Osteocyte (in vitro differentiated cells): ENCODE measurements around the gene IZUMO1. TPM values are rescaled to one million over a fixed set of nuclear protein-coding genes. Genes with fewer than 3 reads are reported as not detected.
"Not testable (repeated sequence)": the region's sequence is repeated elsewhere in the genome, so short reads cannot be mapped to it uniquely, and the experiment has no call there.

Experiments used
- DNase-seq: peaks from one replicate; pipeline ENCODE4 v3.0.0; 2021; ENCODE audit warnings: mixed read lengths; ENCODE audit not compliant: unreplicated experiment; ENCODE audit errors: extremely low spot score
- H3K27ac Mint-ChIP-seq: one replicate; pipeline ENCODE4 v1.8.0; 2021; ENCODE audit warnings: mild to moderate bottlenecking, mixed read lengths; ENCODE audit not compliant: unreplicated experiment
- H3K27me3 Mint-ChIP-seq: one replicate; pipeline ENCODE4 v1.8.0; 2021; ENCODE audit warnings: mixed read lengths; ENCODE audit not compliant: unreplicated experiment
- H3K36me3 Mint-ChIP-seq: one replicate; pipeline ENCODE4 v1.8.0; 2021; ENCODE audit warnings: mixed read lengths; ENCODE audit not compliant: unreplicated experiment
- H3K4me1 Mint-ChIP-seq: one replicate; pipeline ENCODE4 v1.8.0; 2021; ENCODE audit warnings: mixed read lengths; ENCODE audit not compliant: unreplicated experiment
- H3K4me3 Mint-ChIP-seq: one replicate; pipeline ENCODE4 v1.8.0; 2021; ENCODE audit warnings: mild to moderate bottlenecking, moderate library complexity, mixed read lengths; ENCODE audit not compliant: unreplicated experiment
- H3K9me3 Mint-ChIP-seq: one replicate; pipeline ENCODE4 v1.8.0; 2021; ENCODE audit warnings: mixed read lengths; ENCODE audit not compliant: unreplicated experiment
- CTCF ChIP-seq: fragments of 200-600 bp; sonication (generic); IDR thresholded peaks from 2 replicates; pipeline ENCODE4 v1.5.0; 2021; ENCODE audit warnings: antibody characterized with exemption, mild to moderate bottlenecking, moderate library complexity
- total RNA-seq: library from RNA; stranded (reverse); gene quantifications from 2 replicates; pipeline ENCODE4 v1.2.1, GENCODE V29; 2021

Gene IZUMO1
- total RNA-seq, 1 donor from 2014 or later, result not detected

- peak; percentile 99 for DNase-seq
- H3K9me3 Mint-ChIP-seq, result peaks cover 7% of the 10 kb centered on the region
- H3K36me3 Mint-ChIP-seq, result no peaks in the 10 kb centered on the region
- no peak for TF ChIP-seq CTCF
- peaks cover 41% of the 10 kb centered on the region for H3K4me1 Mint-ChIP-seq
- peak overlapping the region; percentile 99 for H3K27ac Mint-ChIP-seq
- no peaks in the 10 kb centered on the region for H3K27me3 Mint-ChIP-seq
- peak overlapping the region; percentile 96 for H3K4me3 Mint-ChIP-seq
These were observed 26.0 kb downstream of the IZUMO1 start for GRCh38 chr19:48720613-48721296.

- Mint-ChIP-seq H3K9me3 (peaks cover 3% of the 10 kb centered on the region), H3K27ac (peak overlapping the region; percentile 99), H3K36me3 (no peaks in the 10 kb centered on the region), H3K4me3 (peak overlapping the region; percentile 96), H3K4me1 (peaks cover 42% of the 10 kb centered on the region), H3K27me3 (no peaks in the 10 kb centered on the region)
- TF ChIP-seq CTCF, result no peak
- DNase-seq, result no peak
These were observed 26.5 kb downstream of the IZUMO1 start for GRCh38 chr19:48720251-48720612.

GRCh38 chr19:48719263-48720171 is 27.2 kb downstream of the IZUMO1 start, which contains the start of gene MAMSTR:
Gene MAMSTR, minus strand, starts transcription at chr19:48719725. Its CDS starts 694 bp downstream, at chr19:48719031.
- no peak for DNase-seq
- TF ChIP-seq CTCF, result no peak
- H3K4me3 Mint-ChIP-seq, result peak within 1 kb of the TSS; percentile 96
- H3K36me3 Mint-ChIP-seq, result no peaks in the 10 kb centered on the region
- H3K27ac Mint-ChIP-seq, result peak within 1 kb of the TSS; percentile 99
- H3K4me1 Mint-ChIP-seq, result peaks cover 42% of the 10 kb centered on the region
- H3K27me3 Mint-ChIP-seq, result no peaks in the 10 kb centered on the region
- no peaks in the 10 kb centered on the region for H3K9me3 Mint-ChIP-seq

GRCh38 chr19:48718711-48719231 is 27.9 kb downstream of the IZUMO1 start:
- Mint-ChIP-seq H3K4me1 (peaks cover 43% of the 10 kb centered on the region), H3K27ac (no peak overlapping the region), H3K9me3 (no peaks in the 10 kb centered on the region), H3K27me3 (no peaks in the 10 kb centered on the region), H3K4me3 (no peak overlapping the region), H3K36me3 (no peaks in the 10 kb centered on the region)
- no peak for DNase-seq
- TF ChIP-seq CTCF, result no peak

GRCh38 chr19:48718106-48718505 is 28.6 kb downstream of the IZUMO1 start:
- H3K9me3 Mint-ChIP-seq, H3K36me3 Mint-ChIP-seq, DNase-seq, H3K27me3 Mint-ChIP-seq, H3K4me3 Mint-ChIP-seq, H3K27ac Mint-ChIP-seq: not testable (repeated sequence)
- H3K4me1 Mint-ChIP-seq, result peaks cover 48% of the 10 kb centered on the region
